SKM-1 (cell line): ENCODE measurements around the gene TRAK1.

ENCODE experiments used
- DNase-seq: peaks from one replicate; lab custom pipeline; 2025; ENCODE audit not compliant: unreplicated experiment; lab: John Stamatoyannopoulos, UW

TRAK1 gene

GRCh38 chr3:42149532-42149931 lies 58.4 kb downstream of the TRAK1 start:
- no peak for DNase-seq

- no peak for DNase-seq
Observed at GRCh38 chr3:42149975-42150374, 58.8 kb downstream of the TRAK1 start.

GRCh38 chr3:42151596-42152168 lies 60.5 kb downstream of the TRAK1 start:
- no peak for DNase-seq

- no peak for DNase-seq
Observed at GRCh38 chr3:42152193-42152592, 61.0 kb downstream of the TRAK1 start.

GRCh38 chr3:42153039-42153438 lies 61.9 kb downstream of the TRAK1 start:
- DNase-seq: no peak

- no peak for DNase-seq
Observed at GRCh38 chr3:42157540-42158538, 66.7 kb downstream of the TRAK1 start.

GRCh38 chr3:42159147-42159546 lies 68.0 kb downstream of the TRAK1 start:
- DNase-seq: no peak

- no peak for DNase-seq
Observed at GRCh38 chr3:42159706-42160472, 68.7 kb downstream of the TRAK1 start.

GRCh38 chr3:42161050-42161935 lies 70.1 kb downstream of the TRAK1 start:
- no peak for DNase-seq

- no peak for DNase-seq
Observed at GRCh38 chr3:42162462-42162861, 71.3 kb downstream of the TRAK1 start.

GRCh38 chr3:42163622-42164244 lies 72.6 kb downstream of the TRAK1 start:
- no peak for DNase-seq

- DNase-seq: peak; percentile 8
Observed at GRCh38 chr3:42164656-42165055, 73.5 kb downstream of the TRAK1 start.

- no peak for DNase-seq
Observed at GRCh38 chr3:42165211-42165610, 74.1 kb downstream of the TRAK1 start.

GRCh38 chr3:42166214-42166613 lies 75.1 kb downstream of the TRAK1 start:
- no peak for DNase-seq

GRCh38 chr3:42166662-42167300 lies 75.6 kb downstream of the TRAK1 start:
- DNase-seq: no peak

GRCh38 chr3:42169579-42170120 lies 78.5 kb downstream of the TRAK1 start:
- DNase-seq: no peak

GRCh38 chr3:42172047-42172654 lies 81.0 kb downstream of the TRAK1 start:
- DNase-seq: no peak

- DNase-seq: no peak
Observed at GRCh38 chr3:42173307-42173706, 82.2 kb downstream of the TRAK1 start.
